Activated CD8-positive, alpha-beta T cell treated with anti-CD3 and anti-CD28 coated beads for 36 hours (primary cell): ENCODE data around the gene USP36. TPM values are rescaled to one million over a fixed set of nuclear protein-coding genes. Genes with fewer than 3 reads are reported as not detected.

ENCODE experiments used
- ATAC-seq: fragments of 200-7000 bp; cut with Tn5 transposase; one replicate; pipeline ENCODE4 v1.10.0; 2021; ENCODE audit warnings: mild to moderate bottlenecking, moderate library complexity
- CTCF ChIA-PET: fragments of 350-600 bp; sonication (Branson Sonifier 250); formaldehyde crosslinking; loops from one replicate; lab custom pipeline; 2021; ENCODE audit warnings: antibody characterized with exemption; lab: Charles Lee
- POLR2A ChIA-PET: fragments of 350-600 bp; sonication (Branson Sonifier 250); formaldehyde crosslinking; loops from one replicate; lab custom pipeline; 2021; ENCODE audit warnings: antibody characterized with exemption; lab: Charles Lee
- DNase-seq: peaks from one replicate; pipeline ENCODE4 v3.0.0-alpha.2; 2020
- H3K27ac Mint-ChIP-seq: one replicate; pipeline ENCODE4 v1.8.0; 2021; ENCODE audit warnings: mild to moderate bottlenecking, mixed read lengths
- H3K27me3 Mint-ChIP-seq: one replicate; pipeline ENCODE4 v1.8.0; 2021; ENCODE audit warnings: mixed read lengths
- H3K36me3 Mint-ChIP-seq: one replicate; pipeline ENCODE4 v1.8.0; 2021; ENCODE audit warnings: low read depth, mixed read lengths
- H3K4me1 Mint-ChIP-seq: one replicate; pipeline ENCODE4 v1.8.0; 2021; ENCODE audit warnings: low read depth, mixed read lengths
- H3K4me3 Mint-ChIP-seq: one replicate; pipeline ENCODE4 v1.8.0; 2021; ENCODE audit warnings: mild to moderate bottlenecking, moderate library complexity, mixed read lengths
- H3K9me3 Mint-ChIP-seq: one replicate; pipeline ENCODE4 v1.8.0; 2021; ENCODE audit warnings: mixed read lengths
- CTCF ChIP-seq: fragments of 200-600 bp; IDR thresholded peaks from one replicate; pipeline ENCODE4 v1.8.0; 2022; ENCODE audit warnings: antibody characterized with exemption, mild to moderate bottlenecking
- intact Hi-C: fragments of 100-400 bp; cut with micrococcal nuclease; formaldehyde crosslinking; loops from one replicate; pipeline ENCODE4 v1.10.0; 2022
- total RNA-seq, 2 experiments: library from RNA; stranded (reverse); gene quantifications; one replicate each; pipeline ENCODE4 v1.2.3, GENCODE V29; 2021

Gene USP36
- total RNA-seq, 2 experiments from 2014 or later, result 86.3 to 93.2 TPM

DNA sequence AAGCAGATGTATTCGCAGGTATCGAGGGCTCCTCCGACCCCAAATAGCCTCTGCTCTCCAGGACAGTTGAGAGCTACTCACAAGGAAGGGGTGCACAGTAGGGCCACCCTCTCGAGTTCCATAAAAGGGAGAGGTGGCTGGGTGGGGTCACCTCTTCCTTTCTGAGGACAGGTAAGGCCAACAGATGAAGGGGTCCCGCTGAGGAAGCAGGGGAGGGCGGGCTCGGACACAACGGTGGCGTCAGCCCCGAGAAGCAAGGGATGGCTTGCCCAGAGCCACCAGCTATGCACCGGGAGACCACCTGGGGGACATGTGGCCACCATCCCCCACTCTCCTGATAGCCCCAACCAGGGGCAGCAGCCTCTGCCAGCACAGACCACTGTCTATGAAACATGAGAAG, 43.4 kb downstream of the USP36 start:
- DNase-seq, result no peak
- intact Hi-C loops, result no loop called here
- ChIA-PET POLR2A (interaction anchor here (0.7 to 1.4 kb wide), 2 partner anchors 10 to 23 kb away, joined by 3 to 4 read pairs; no protein-coding TSS in a partner anchor), CTCF (interaction anchor here (1.0 kb wide), 1 partner anchor 7 kb away, joined by 3 read pairs; no protein-coding TSS in a partner anchor)
- Mint-ChIP-seq H3K36me3 (peaks cover 70% of the 10 kb centered on the region), H3K27me3 (no peaks in the 10 kb centered on the region), H3K9me3 (no peaks in the 10 kb centered on the region), H3K4me3 (no peak overlapping the region), H3K4me1 (peaks cover 27% of the 10 kb centered on the region), H3K27ac (no peak overlapping the region)
- TF ChIP-seq CTCF, result no peak
- ATAC-seq, result no peak

DNA sequence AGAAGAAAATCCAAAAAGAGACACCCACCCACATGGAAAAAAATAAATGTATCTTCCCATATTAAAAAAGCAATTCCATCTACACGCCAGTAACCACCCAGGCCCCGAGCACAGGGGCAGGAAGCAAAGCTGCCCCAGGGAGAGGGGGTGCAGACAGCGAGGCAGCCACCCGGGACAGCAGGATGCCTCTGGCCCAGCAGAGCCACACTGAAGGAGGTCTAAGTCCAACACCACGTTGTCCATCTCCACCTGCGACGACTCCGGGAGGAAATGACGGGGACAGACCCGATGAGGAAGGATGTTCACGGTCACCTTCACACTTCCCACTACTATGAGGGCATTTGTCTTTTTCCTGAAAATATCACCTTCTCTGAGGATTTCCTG, 44.1 kb downstream of the USP36 start:
- CTCF ChIA-PET, result no interaction called here
- Mint-ChIP-seq H3K4me3 (no peak overlapping the region), H3K27ac (no peak overlapping the region), H3K4me1 (peaks cover 32% of the 10 kb centered on the region), H3K9me3 (no peaks in the 10 kb centered on the region), H3K36me3 (peaks cover 72% of the 10 kb centered on the region), H3K27me3 (no peaks in the 10 kb centered on the region)
- ATAC-seq (no peak), DNase-seq (no peak)
- intact Hi-C loops, result no loop called here
- POLR2A ChIA-PET, result interaction anchor here (1.4 kb wide), 1 partner anchor 24 kb away, joined by 4 read pairs; no protein-coding TSS in a partner anchor
- no peak for TF ChIP-seq CTCF

GRCh38 chr17:78795861-78796516, 44.6 kb downstream of the USP36 start:
- TF ChIP-seq CTCF, result no peak
- Mint-ChIP-seq H3K4me3 (no peak overlapping the region), H3K4me1 (peaks cover 32% of the 10 kb centered on the region), H3K36me3 (peaks cover 69% of the 10 kb centered on the region), H3K27ac (peak overlapping the region; percentile 8), H3K27me3 (no peaks in the 10 kb centered on the region), H3K9me3 (no peaks in the 10 kb centered on the region)
- DNase-seq (no peak), ATAC-seq (no peak)
- intact Hi-C loops, result no loop called here
- CTCF ChIA-PET, result no interaction called here
- POLR2A ChIA-PET, result interaction anchor here (1.4 kb wide), 1 partner anchor 24 kb away, joined by 4 read pairs; no protein-coding TSS in a partner anchor

- Mint-ChIP-seq H3K9me3 (no peaks in the 10 kb centered on the region), H3K4me1 (peaks cover 34% of the 10 kb centered on the region), H3K4me3 (no peak overlapping the region), H3K27me3 (no peaks in the 10 kb centered on the region), H3K36me3 (peaks cover 69% of the 10 kb centered on the region), H3K27ac (no peak overlapping the region)
- CTCF ChIA-PET, result no interaction called here
- no peak for ATAC-seq
- no peak for DNase-seq
- POLR2A ChIA-PET, result interaction anchor here (0.6 to 1.7 kb wide), 2 partner anchors 10 to 76 kb away, joined by 3 to 4 read pairs; no protein-coding TSS in a partner anchor
- intact Hi-C loops, result no loop called here
- TF ChIP-seq CTCF, result no peak
Measured at GRCh38 chr17:78794864-78795640, 45.6 kb downstream of the USP36 start.

GRCh38 chr17:78794399-78794798, 46.2 kb downstream of the USP36 start:
- ATAC-seq, result no peak
- Mint-ChIP-seq H3K36me3 (peaks cover 69% of the 10 kb centered on the region), H3K4me3 (no peak overlapping the region), H3K27ac (peak overlapping the region; percentile 21), H3K9me3 (no peaks in the 10 kb centered on the region), H3K27me3 (no peaks in the 10 kb centered on the region), H3K4me1 (peaks cover 35% of the 10 kb centered on the region)
- CTCF ChIA-PET, result no interaction called here
- POLR2A ChIA-PET, result interaction anchor here (0.6 to 1.7 kb wide), 4 partner anchors 9 to 77 kb away, joined by 3 to 4 read pairs (median 3); no protein-coding TSS in a partner anchor
- no peak for TF ChIP-seq CTCF
- intact Hi-C loops, result no loop called here
- no peak for DNase-seq
